AG09309 (cell line): Measurements from ENCODE around the gene HOXB4.

Experiments used
- DNase-seq: peaks from one replicate; pipeline ENCODE4 v3.0.0-alpha.2; 2010; ENCODE audit warnings: low read depth
- H3K4me3 ChIP-seq: 2 replicates; pipeline ENCODE4 v1.5.1; 2011; ENCODE audit warnings: mild to moderate bottlenecking, low read depth, low read length, moderate library complexity; ENCODE audit not compliant: control insufficient read depth
- CTCF ChIP-seq: IDR thresholded peaks from 2 replicates; pipeline ENCODE4 v1.5.1; 2011; ENCODE audit warnings: mild to moderate bottlenecking, low read depth, low read length, inconsistent platforms; ENCODE audit not compliant: insufficient read depth, control insufficient read depth; ENCODE audit errors: missing control alignments

HOXB4 gene

GRCh38 chr17:48613862-48614694 is 35.9 kb upstream of the HOXB4 start:
- TF ChIP-seq CTCF, result no peak
- no peak overlapping the region for H3K4me3 ChIP-seq
- no peak for DNase-seq

- no peak overlapping the region for H3K4me3 ChIP-seq
- peak; percentile 10 for TF ChIP-seq CTCF
- no peak for DNase-seq
Measured at GRCh38 chr17:48612854-48613691, 34.9 kb upstream of the HOXB4 start.

- no peak for DNase-seq
- H3K4me3 ChIP-seq, result no peak overlapping the region
- TF ChIP-seq CTCF, result no peak
Measured at GRCh38 chr17:48612456-48612853, 34.3 kb upstream of the HOXB4 start.

- no peak for DNase-seq
- H3K4me3 ChIP-seq, result no peak overlapping the region
- TF ChIP-seq CTCF, result no peak
Measured at GRCh38 chr17:48611681-48612455, 33.7 kb upstream of the HOXB4 start.

- TF ChIP-seq CTCF, result no peak
- no peak for DNase-seq
- H3K4me3 ChIP-seq, result no peak overlapping the region
Measured at GRCh38 chr17:48611213-48611612, 33.1 kb upstream of the HOXB4 start.

- TF ChIP-seq CTCF, result no peak
- no peak for DNase-seq
- no peak within 1 kb of the TSS for H3K4me3 ChIP-seq
Measured at GRCh38 chr17:48610282-48611211, 32.4 kb upstream of the HOXB4 start, which contains the start of gene HOXB7. Gene HOXB7, minus strand, starts transcription at chr17:48611017. Its CDS starts 99 bp downstream, at chr17:48610918.
